Measurements from ENCODE around the gene PNPLA7. TPM values are rescaled to one million over a fixed set of nuclear protein-coding genes. Genes with fewer than 3 reads are reported as not detected.

PNPLA7 gene
- total RNA-seq, 1 donor from 2014 or later = 0.04 TPM

DNA sequence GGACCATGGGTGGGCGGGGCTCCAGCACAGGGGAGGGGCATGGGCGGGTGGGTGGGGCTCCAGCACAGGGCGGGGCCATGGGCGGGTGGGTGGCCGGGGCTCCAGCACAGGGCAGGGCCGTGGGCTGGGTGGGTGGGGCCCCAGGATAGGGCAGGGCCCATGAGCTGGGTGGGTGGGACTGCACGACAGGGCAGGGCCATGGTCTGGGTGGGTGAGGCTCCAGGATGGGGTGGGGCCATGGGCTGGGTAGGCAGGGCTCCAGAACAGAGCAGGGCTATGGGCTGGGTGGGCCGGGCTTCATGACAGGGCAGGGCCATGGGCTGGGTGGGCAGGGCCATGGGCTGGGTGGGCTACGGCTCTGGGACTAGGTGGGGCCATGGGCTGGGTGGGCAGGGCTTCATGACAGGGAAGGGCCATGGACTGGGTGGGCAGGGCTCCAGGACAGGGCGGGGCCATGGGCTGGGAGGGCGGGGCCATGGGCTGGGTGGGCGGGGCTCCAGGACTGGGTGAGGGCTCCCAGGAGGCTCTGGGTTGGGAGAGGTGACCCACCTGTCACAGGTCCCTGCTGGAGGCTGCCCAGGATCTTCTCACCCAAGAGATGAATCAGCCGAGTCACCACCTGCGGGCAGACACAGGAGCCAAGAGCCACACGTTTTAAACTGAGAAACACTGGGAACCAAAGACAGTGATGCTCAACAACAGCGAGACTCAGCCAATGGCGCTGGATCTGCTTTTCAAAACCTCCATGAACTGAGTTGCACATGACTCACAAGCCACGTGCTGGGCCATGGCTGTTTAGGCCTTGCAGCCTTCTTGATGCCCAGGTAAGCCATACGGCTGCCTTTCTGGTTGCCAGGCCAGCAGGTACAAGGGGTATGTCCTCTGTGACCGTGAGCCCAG, 57.5 kb downstream of the PNPLA7 start:
- Histone ChIP-seq H3K27me3 (ENCODE audit: control insufficient read depth, insufficient read depth, low read length) (no peaks in the 10 kb centered on the region), H3K36me3 (ENCODE audit: control insufficient read depth, insufficient read depth, low read length) (no peaks in the 10 kb centered on the region), H3K4me3 (ENCODE audit: low read depth, low read length) (no peak overlapping the region)
- TF ChIP-seq, protein P1, sequence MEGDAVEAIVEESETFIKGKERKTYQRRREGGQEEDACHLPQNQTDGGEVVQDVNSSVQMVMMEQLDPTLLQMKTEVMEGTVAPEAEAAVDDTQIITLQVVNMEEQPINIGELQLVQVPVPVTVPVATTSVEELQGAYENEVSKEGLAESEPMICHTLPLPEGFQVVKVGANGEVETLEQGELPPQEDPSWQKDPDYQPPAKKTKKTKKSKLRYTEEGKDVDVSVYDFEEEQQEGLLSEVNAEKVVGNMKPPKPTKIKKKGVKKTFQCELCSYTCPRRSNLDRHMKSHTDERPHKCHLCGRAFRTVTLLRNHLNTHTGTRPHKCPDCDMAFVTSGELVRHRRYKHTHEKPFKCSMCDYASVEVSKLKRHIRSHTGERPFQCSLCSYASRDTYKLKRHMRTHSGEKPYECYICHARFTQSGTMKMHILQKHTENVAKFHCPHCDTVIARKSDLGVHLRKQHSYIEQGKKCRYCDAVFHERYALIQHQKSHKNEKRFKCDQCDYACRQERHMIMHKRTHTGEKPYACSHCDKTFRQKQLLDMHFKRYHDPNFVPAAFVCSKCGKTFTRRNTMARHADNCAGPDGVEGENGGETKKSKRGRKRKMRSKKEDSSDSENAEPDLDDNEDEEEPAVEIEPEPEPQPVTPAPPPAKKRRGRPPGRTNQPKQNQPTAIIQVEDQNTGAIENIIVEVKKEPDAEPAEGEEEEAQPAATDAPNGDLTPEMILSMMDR (IDR thresholded peaks at IDR 0.05; ENCODE audit: insufficient read depth, low read length, poor library complexity, severe bottlenecking) = no peak
- DNase-seq (ENCODE audit: low read depth) = no peak

DNA sequence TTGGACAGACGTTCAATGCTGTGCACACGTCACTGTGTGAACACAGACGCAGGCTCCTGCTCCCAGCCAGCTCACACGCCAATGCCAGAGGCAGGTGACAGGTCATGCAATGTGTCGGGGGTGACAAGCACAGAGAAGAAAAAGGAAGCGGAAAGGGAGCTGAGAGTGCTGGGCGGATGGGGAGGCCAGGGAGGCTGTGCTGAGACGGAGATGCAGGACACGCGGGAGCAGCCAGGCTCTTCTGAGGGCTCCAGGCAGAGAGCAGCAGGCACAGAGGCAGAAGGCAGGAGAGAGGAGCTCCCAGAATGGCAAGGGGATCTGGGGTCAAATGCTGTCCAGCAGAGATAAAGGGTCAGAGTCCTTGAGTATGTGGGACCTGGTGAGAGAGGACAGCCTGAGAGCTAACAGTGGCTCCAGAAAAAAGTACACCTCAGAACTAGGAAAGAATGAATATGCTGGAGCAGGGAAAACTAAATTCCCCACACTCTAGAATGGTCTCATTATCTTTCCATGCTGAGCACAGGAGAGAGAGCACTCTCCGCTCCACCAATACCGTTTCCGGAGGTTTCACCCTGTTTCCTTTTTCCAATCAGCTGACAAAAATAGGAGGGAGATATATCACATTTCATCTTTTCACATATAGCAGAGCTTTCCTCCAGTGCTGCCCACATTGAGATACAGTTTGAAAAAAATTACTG, 58.3 kb downstream of the PNPLA7 start:
- Histone ChIP-seq H3K4me3 (ENCODE audit: low read depth, low read length) (no peak overlapping the region), H3K36me3 (ENCODE audit: control insufficient read depth, insufficient read depth, low read length) (no peaks in the 10 kb centered on the region), H3K27me3 (ENCODE audit: control insufficient read depth, insufficient read depth, low read length) (no peaks in the 10 kb centered on the region)
- DNase-seq (ENCODE audit: low read depth) = no peak
- TF ChIP-seq, protein P1 (IDR thresholded peaks at IDR 0.05; ENCODE audit: insufficient read depth, low read length, poor library complexity, severe bottlenecking) = no peak

DNA sequence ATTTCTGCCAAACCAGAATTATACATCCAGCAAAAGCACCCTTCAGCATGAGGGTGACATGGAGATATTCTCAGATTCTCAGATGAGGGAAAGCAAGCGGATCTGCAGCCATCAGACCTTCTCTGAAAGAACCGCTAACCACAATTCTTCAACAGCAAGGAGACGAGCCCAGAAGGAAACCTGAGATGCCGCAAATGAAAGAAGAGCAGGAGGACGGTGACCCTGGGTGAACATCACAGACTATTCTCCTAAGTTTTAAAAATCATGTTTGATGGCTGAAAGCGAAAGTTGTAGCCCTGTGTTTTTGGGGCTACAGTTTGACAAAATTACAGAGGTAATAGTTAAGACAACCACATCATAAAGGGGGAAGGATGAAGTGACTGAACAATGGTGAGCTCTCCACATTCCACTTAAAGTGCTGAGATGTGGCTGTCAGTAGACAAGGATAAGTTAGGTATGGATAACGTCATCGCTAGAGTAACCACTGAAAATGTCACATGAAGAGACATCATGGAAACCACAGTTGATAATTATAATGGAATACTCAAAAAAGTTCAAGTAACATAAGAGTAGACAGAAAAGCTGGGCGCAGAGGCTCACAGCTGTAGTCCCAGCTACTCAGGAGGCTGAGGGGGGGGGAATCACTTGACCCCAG, 59.5 kb downstream of the PNPLA7 start:
- TF ChIP-seq, protein P1 (IDR thresholded peaks at IDR 0.05; ENCODE audit: insufficient read depth, low read length, poor library complexity, severe bottlenecking) = no peak
- no peaks in the 10 kb centered on the region for H3K36me3 ChIP-seq (ENCODE audit: control insufficient read depth, insufficient read depth, low read length)
- H3K4me3 ChIP-seq (ENCODE audit: low read depth, low read length) = no peak overlapping the region
- no peak for DNase-seq (ENCODE audit: low read depth)
- no peaks in the 10 kb centered on the region for H3K27me3 ChIP-seq (ENCODE audit: control insufficient read depth, insufficient read depth, low read length)

- no peak for DNase-seq (ENCODE audit: low read depth)
- TF ChIP-seq, protein P1 (IDR thresholded peaks at IDR 0.05; ENCODE audit: insufficient read depth, low read length, poor library complexity, severe bottlenecking) = no peak
- H3K4me3 ChIP-seq (ENCODE audit: low read depth, low read length) = no peak overlapping the region
- H3K27me3 ChIP-seq (ENCODE audit: control insufficient read depth, insufficient read depth, low read length) = no peaks in the 10 kb centered on the region
- no peaks in the 10 kb centered on the region for H3K36me3 ChIP-seq (ENCODE audit: control insufficient read depth, insufficient read depth, low read length)
These were observed 61.3 kb downstream of the PNPLA7 start for GRCh38 chr9:137488906-137489305.

- TF ChIP-seq, protein P1 (IDR thresholded peaks at IDR 0.05; ENCODE audit: insufficient read depth, low read length, poor library complexity, severe bottlenecking) = no peak
- Histone ChIP-seq H3K4me3 (ENCODE audit: low read depth, low read length) (no peak overlapping the region), H3K36me3 (ENCODE audit: control insufficient read depth, insufficient read depth, low read length) (no peaks in the 10 kb centered on the region), H3K27me3 (ENCODE audit: control insufficient read depth, insufficient read depth, low read length) (no peaks in the 10 kb centered on the region)
- no peak for DNase-seq (ENCODE audit: low read depth)
These were observed 61.9 kb downstream of the PNPLA7 start for GRCh38 chr9:137488327-137488653.
